Measurements from ENCODE around the gene FOXO1.

The FOXO1 gene

GRCh38 chr13:40611004-40611403 lies 55.4 kb downstream of the FOXO1 start:
- DNase-seq (ENCODE audit: insufficient read length, low spot score) (no peak), FAIRE-seq (no peak)

- no peak for FAIRE-seq
Observed at GRCh38 chr13:40609972-40610726, 56.3 kb downstream of the FOXO1 start.

GRCh38 chr13:40608308-40608707 lies 58.1 kb downstream of the FOXO1 start:
- no peak for DNase-seq (ENCODE audit: insufficient read length, low spot score)
- FAIRE-seq: no peak

More at GRCh38 chr13:40609972-40610726, 56.3 kb downstream of the FOXO1 start:
- DNase-seq (ENCODE audit: insufficient read length, low spot score): no peak

- DNase-seq (ENCODE audit: insufficient read length, low spot score): no peak
- no peak for FAIRE-seq
Observed at GRCh38 chr13:40605573-40605972, 60.9 kb downstream of the FOXO1 start.

- FAIRE-seq (no peak), DNase-seq (ENCODE audit: insufficient read length, low spot score) (no peak)
Observed at GRCh38 chr13:40604135-40604534, 62.3 kb downstream of the FOXO1 start.

GRCh38 chr13:40600149-40600751 lies 66.2 kb downstream of the FOXO1 start:
- no peak for FAIRE-seq
- DNase-seq (ENCODE audit: insufficient read length, low spot score): no peak

GRCh38 chr13:40599747-40600146 lies 66.7 kb downstream of the FOXO1 start:
- FAIRE-seq (no peak), DNase-seq (ENCODE audit: insufficient read length, low spot score) (no peak)

- DNase-seq (ENCODE audit: insufficient read length, low spot score) (no peak), FAIRE-seq (no peak)
Observed at GRCh38 chr13:40599124-40599523, 67.3 kb downstream of the FOXO1 start.

GRCh38 chr13:40598569-40598968 lies 67.9 kb downstream of the FOXO1 start:
- DNase-seq (ENCODE audit: insufficient read length, low spot score): no peak
- no peak for FAIRE-seq

- FAIRE-seq (no peak), DNase-seq (ENCODE audit: insufficient read length, low spot score) (no peak)
Observed at GRCh38 chr13:40597735-40598365, 68.6 kb downstream of the FOXO1 start.

GRCh38 chr13:40596484-40596883 lies 70.0 kb downstream of the FOXO1 start:
- DNase-seq (ENCODE audit: insufficient read length, low spot score) (no peak), FAIRE-seq (no peak)

GRCh38 chr13:40595693-40596092 lies 70.7 kb downstream of the FOXO1 start:
- no peak for FAIRE-seq

GRCh38 chr13:40592035-40592434 lies 74.4 kb downstream of the FOXO1 start:
- DNase-seq (ENCODE audit: insufficient read length, low spot score): no peak
- FAIRE-seq: no peak

More at GRCh38 chr13:40595693-40596092, 70.7 kb downstream of the FOXO1 start:
- DNase-seq (ENCODE audit: insufficient read length, low spot score): no peak

GRCh38 chr13:40591091-40591490 lies 75.3 kb downstream of the FOXO1 start:
- FAIRE-seq (no peak), DNase-seq (ENCODE audit: insufficient read length, low spot score) (no peak)

- FAIRE-seq (no peak), DNase-seq (ENCODE audit: insufficient read length, low spot score) (no peak)
Observed at GRCh38 chr13:40590112-40590862, 76.2 kb downstream of the FOXO1 start.

GRCh38 chr13:40589285-40590109 lies 76.9 kb downstream of the FOXO1 start:
- peak; percentile 26 for DNase-seq (ENCODE audit: insufficient read length, low spot score)
- FAIRE-seq: no peak

GRCh38 chr13:40588101-40588500 lies 78.3 kb downstream of the FOXO1 start:
- DNase-seq (ENCODE audit: insufficient read length, low spot score) (no peak), FAIRE-seq (no peak)

- DNase-seq (ENCODE audit: insufficient read length, low spot score): no peak
- FAIRE-seq: no peak
Observed at GRCh38 chr13:40586886-40587565, 79.4 kb downstream of the FOXO1 start.

GRCh38 chr13:40585911-40586471 lies 80.5 kb downstream of the FOXO1 start:
- FAIRE-seq (no peak), DNase-seq (ENCODE audit: insufficient read length, low spot score) (no peak)
